Activated naive CD8-positive, alpha-beta T cell (primary cell): ENCODE measurements around the gene PLIN1.

Experiments used
- H3K27ac Mint-ChIP-seq: one replicate; pipeline ENCODE4 v1.8.0; 2021; ENCODE audit warnings: mixed read lengths
- H3K27me3 Mint-ChIP-seq: one replicate; pipeline ENCODE4 v1.8.0; 2021; ENCODE audit warnings: mixed read lengths
- H3K36me3 Mint-ChIP-seq: one replicate; pipeline ENCODE4 v1.8.0; 2021; ENCODE audit warnings: mixed read lengths
- H3K4me1 Mint-ChIP-seq: one replicate; pipeline ENCODE4 v1.8.0; 2021; ENCODE audit warnings: low read depth, mixed read lengths
- H3K4me3 Mint-ChIP-seq: one replicate; pipeline ENCODE4 v1.8.0; 2021; ENCODE audit warnings: mild to moderate bottlenecking, mixed read lengths
- H3K9me3 Mint-ChIP-seq: one replicate; pipeline ENCODE4 v1.8.0; 2021; ENCODE audit warnings: low read depth, mixed read lengths

Gene PLIN1

GRCh38 chr15:89649013-89649625 lies 30.0 kb downstream of the PLIN1 start:
- H3K4me3 Mint-ChIP-seq, result no peak overlapping the region
- peaks cover 9% of the 10 kb centered on the region for H3K27me3 Mint-ChIP-seq

GRCh38 chr15:89648106-89649012 lies 30.8 kb downstream of the PLIN1 start:
- Mint-ChIP-seq H3K27me3 (peaks cover 8% of the 10 kb centered on the region), H3K9me3 (no peaks in the 10 kb centered on the region), H3K27ac (no peak overlapping the region), H3K36me3 (no peaks in the 10 kb centered on the region), H3K4me3 (no peak overlapping the region), H3K4me1 (no peaks in the 10 kb centered on the region)

More at GRCh38 chr15:89649013-89649625, 30.0 kb downstream of the PLIN1 start:
- H3K36me3 Mint-ChIP-seq, result no peaks in the 10 kb centered on the region
- no peaks in the 10 kb centered on the region for H3K4me1 Mint-ChIP-seq
- H3K9me3 Mint-ChIP-seq, result no peaks in the 10 kb centered on the region
- no peak overlapping the region for H3K27ac Mint-ChIP-seq

- Mint-ChIP-seq H3K9me3 (no peaks in the 10 kb centered on the region), H3K36me3 (no peaks in the 10 kb centered on the region), H3K4me1 (no peaks in the 10 kb centered on the region), H3K4me3 (no peak overlapping the region), H3K27me3 (peaks cover 4% of the 10 kb centered on the region), H3K27ac (no peak overlapping the region)
Measured at GRCh38 chr15:89647191-89647851, 31.8 kb downstream of the PLIN1 start.

- Mint-ChIP-seq H3K4me1 (no peaks in the 10 kb centered on the region), H3K9me3 (no peaks in the 10 kb centered on the region)
Measured at GRCh38 chr15:89646416-89647141, 32.6 kb downstream of the PLIN1 start.

GRCh38 chr15:89645680-89646079 lies 33.5 kb downstream of the PLIN1 start:
- Mint-ChIP-seq H3K36me3 (no peaks in the 10 kb centered on the region), H3K4me1 (no peaks in the 10 kb centered on the region), H3K9me3 (no peaks in the 10 kb centered on the region), H3K4me3 (no peak overlapping the region), H3K27ac (no peak overlapping the region), H3K27me3 (no peaks in the 10 kb centered on the region)

More at GRCh38 chr15:89646416-89647141, 32.6 kb downstream of the PLIN1 start:
- Mint-ChIP-seq H3K4me3 (no peak overlapping the region), H3K36me3 (no peaks in the 10 kb centered on the region), H3K27me3 (no peaks in the 10 kb centered on the region), H3K27ac (no peak overlapping the region)

- Mint-ChIP-seq H3K36me3 (no peaks in the 10 kb centered on the region), H3K4me3 (no peak overlapping the region), H3K9me3 (no peaks in the 10 kb centered on the region), H3K27ac (no peak overlapping the region), H3K4me1 (no peaks in the 10 kb centered on the region), H3K27me3 (no peaks in the 10 kb centered on the region)
Measured at GRCh38 chr15:89642106-89642505, 37.1 kb downstream of the PLIN1 start.

- no peaks in the 10 kb centered on the region for H3K4me1 Mint-ChIP-seq
- H3K27ac Mint-ChIP-seq, result no peak overlapping the region
- no peaks in the 10 kb centered on the region for H3K9me3 Mint-ChIP-seq
- no peaks in the 10 kb centered on the region for H3K36me3 Mint-ChIP-seq
- H3K27me3 Mint-ChIP-seq, result no peaks in the 10 kb centered on the region
- no peak overlapping the region for H3K4me3 Mint-ChIP-seq
Measured at GRCh38 chr15:89641053-89641452, 38.1 kb downstream of the PLIN1 start.

- Mint-ChIP-seq H3K36me3 (no peaks in the 10 kb centered on the region), H3K4me1 (no peaks in the 10 kb centered on the region), H3K27ac (no peak overlapping the region), H3K27me3 (no peaks in the 10 kb centered on the region), H3K4me3 (no peak overlapping the region), H3K9me3 (no peaks in the 10 kb centered on the region)
Measured at GRCh38 chr15:89640245-89640644, 38.9 kb downstream of the PLIN1 start.

- Mint-ChIP-seq H3K9me3 (no peaks in the 10 kb centered on the region), H3K27ac (no peak overlapping the region)
Measured at GRCh38 chr15:89633585-89633984, 45.6 kb downstream of the PLIN1 start.

GRCh38 chr15:89632563-89633430 lies 46.4 kb downstream of the PLIN1 start:
- no peaks in the 10 kb centered on the region for H3K4me1 Mint-ChIP-seq
- H3K36me3 Mint-ChIP-seq, result peaks cover 2% of the 10 kb centered on the region
- no peak overlapping the region for H3K4me3 Mint-ChIP-seq
- H3K27me3 Mint-ChIP-seq, result no peaks in the 10 kb centered on the region
- H3K9me3 Mint-ChIP-seq, result no peaks in the 10 kb centered on the region
- H3K27ac Mint-ChIP-seq, result no peak overlapping the region

More at GRCh38 chr15:89633585-89633984, 45.6 kb downstream of the PLIN1 start:
- H3K27me3 Mint-ChIP-seq, result no peaks in the 10 kb centered on the region
- no peaks in the 10 kb centered on the region for H3K4me1 Mint-ChIP-seq
- peaks cover 2% of the 10 kb centered on the region for H3K36me3 Mint-ChIP-seq
- H3K4me3 Mint-ChIP-seq, result no peak overlapping the region

GRCh38 chr15:89631902-89632264 lies 47.3 kb downstream of the PLIN1 start:
- Mint-ChIP-seq H3K27me3 (no peaks in the 10 kb centered on the region), H3K4me3 (no peak overlapping the region), H3K9me3 (no peaks in the 10 kb centered on the region), H3K27ac (no peak overlapping the region), H3K4me1 (no peaks in the 10 kb centered on the region), H3K36me3 (peaks cover 2% of the 10 kb centered on the region)

- H3K27ac Mint-ChIP-seq, result no peak overlapping the region
- no peaks in the 10 kb centered on the region for H3K4me1 Mint-ChIP-seq
- no peaks in the 10 kb centered on the region for H3K9me3 Mint-ChIP-seq
- H3K27me3 Mint-ChIP-seq, result no peaks in the 10 kb centered on the region
- H3K36me3 Mint-ChIP-seq, result peaks cover 2% of the 10 kb centered on the region
- H3K4me3 Mint-ChIP-seq, result no peak overlapping the region
Measured at GRCh38 chr15:89630974-89631901, 47.9 kb downstream of the PLIN1 start.

GRCh38 chr15:89630260-89630659 lies 48.9 kb downstream of the PLIN1 start:
- Mint-ChIP-seq H3K27me3 (no peaks in the 10 kb centered on the region), H3K36me3 (peaks cover 2% of the 10 kb centered on the region), H3K4me1 (no peaks in the 10 kb centered on the region), H3K4me3 (no peak overlapping the region), H3K27ac (no peak overlapping the region), H3K9me3 (no peaks in the 10 kb centered on the region)
